WTC11 (cell line): Measurements from ENCODE around the gene NDE1.

Experiments used
- MAX ChIP-seq: sonication (generic); formaldehyde crosslinking; IDR thresholded peaks from 2 replicates; pipeline ENCODE4 v1.8.0; 2022; ENCODE audit warnings: mild to moderate bottlenecking, missing genetic modification reagents
- MLX ChIP-seq: sonication (generic); formaldehyde crosslinking; IDR thresholded peaks from 2 replicates; pipeline ENCODE4 v1.8.1; 2023; ENCODE audit warnings: mild to moderate bottlenecking, missing genetic modification reagents, moderate library complexity
- MYBL2 ChIP-seq: sonication (generic); formaldehyde crosslinking; IDR thresholded peaks from 2 replicates; pipeline ENCODE4 v1.8.1; 2023; ENCODE audit warnings: mild to moderate bottlenecking, moderate library complexity, missing genetic modification reagents
- SP1 ChIP-seq: sonication (generic); formaldehyde crosslinking; conservative IDR thresholded peaks from 2 replicates; pipeline ENCODE4 v1.8.1; 2022; ENCODE audit warnings: missing genetic modification reagents
- TF ChIP-seq, protein P1 (sequence below): fragments of 200-600 bp; IDR thresholded peaks from 2 replicates; pipeline ENCODE4 v1.8.0; 2022; ENCODE audit warnings: antibody characterized with exemption

GRCh38 chr16:15749371-15749770, 99.3 kb downstream of the NDE1 start:
- TF ChIP-seq MLX (CRISPR knock-in tag) (no peak), SP1 (CRISPR knock-in tag) (no peak), MAX (no peak), MYBL2 (CRISPR knock-in tag) (no peak)
- TF ChIP-seq, protein P1, sequence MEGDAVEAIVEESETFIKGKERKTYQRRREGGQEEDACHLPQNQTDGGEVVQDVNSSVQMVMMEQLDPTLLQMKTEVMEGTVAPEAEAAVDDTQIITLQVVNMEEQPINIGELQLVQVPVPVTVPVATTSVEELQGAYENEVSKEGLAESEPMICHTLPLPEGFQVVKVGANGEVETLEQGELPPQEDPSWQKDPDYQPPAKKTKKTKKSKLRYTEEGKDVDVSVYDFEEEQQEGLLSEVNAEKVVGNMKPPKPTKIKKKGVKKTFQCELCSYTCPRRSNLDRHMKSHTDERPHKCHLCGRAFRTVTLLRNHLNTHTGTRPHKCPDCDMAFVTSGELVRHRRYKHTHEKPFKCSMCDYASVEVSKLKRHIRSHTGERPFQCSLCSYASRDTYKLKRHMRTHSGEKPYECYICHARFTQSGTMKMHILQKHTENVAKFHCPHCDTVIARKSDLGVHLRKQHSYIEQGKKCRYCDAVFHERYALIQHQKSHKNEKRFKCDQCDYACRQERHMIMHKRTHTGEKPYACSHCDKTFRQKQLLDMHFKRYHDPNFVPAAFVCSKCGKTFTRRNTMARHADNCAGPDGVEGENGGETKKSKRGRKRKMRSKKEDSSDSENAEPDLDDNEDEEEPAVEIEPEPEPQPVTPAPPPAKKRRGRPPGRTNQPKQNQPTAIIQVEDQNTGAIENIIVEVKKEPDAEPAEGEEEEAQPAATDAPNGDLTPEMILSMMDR, result no peak
